VCaP (cell line): ENCODE results near the gene AKAP5.

ENCODE experiments used
- H3K27ac ChIP-seq: fragments of 450-650 bp; 2 replicates; pipeline ENCODE4 v1.5.1; 2017
- CTCF ChIP-seq: fragments of 450-650 bp; conservative IDR thresholded peaks from 2 replicates; pipeline ENCODE4 v1.5.1; 2017; ENCODE audit warnings: mild to moderate bottlenecking, moderate library complexity

The AKAP5 gene

GRCh38 chr14:64522591-64523355 lies 57.5 kb downstream of the AKAP5 start:
- TF ChIP-seq CTCF, result no peak
- H3K27ac ChIP-seq, result no peak overlapping the region
